B cell (primary cell): Measurements from ENCODE around the gene MICA. TPM values are rescaled to one million over a fixed set of nuclear protein-coding genes. Genes with fewer than 3 reads are reported as not detected.
"Not testable (repeated sequence)": the region's sequence is repeated elsewhere in the genome, so short reads cannot be mapped to it uniquely, and the experiment has no call there.

ENCODE experiments used
- ATAC-seq: fragments of 200-7000 bp; cut with Tn5 transposase; one replicate; pipeline ENCODE4 v1.10.0; 2021; ENCODE audit warnings: low read depth, mild to moderate bottlenecking, moderate number of reproducible peaks, moderate library complexity
- CTCF ChIA-PET: fragments of 350-600 bp; sonication (Branson Sonifier 250); formaldehyde crosslinking; loops from one replicate; lab custom pipeline; 2021; ENCODE audit warnings: antibody characterized with exemption, inconsistent platforms; lab: Charles Lee
- POLR2A ChIA-PET: fragments of 350-600 bp; sonication (Branson Sonifier 250); formaldehyde crosslinking; loops from one replicate; lab custom pipeline; 2021; ENCODE audit warnings: antibody characterized with exemption; lab: Charles Lee
- DNase-seq: peaks from one replicate; pipeline ENCODE4 v3.0.0; 2013
- H2AFZ ChIP-seq: 2 replicates; pipeline ENCODE4 v1.6.1; 2012; ENCODE audit warnings: mild to moderate bottlenecking, low read depth, low read length; ENCODE audit not compliant: insufficient read depth, poor library complexity, severe bottlenecking
- H3K27ac ChIP-seq, 2 donors: 1 replicate in 1 of 2; 2 replicates in 1 of 2; pipeline ENCODE4 v1.5.1; 2012 to 2013; ENCODE audit warnings: low read length in 2 of 2, mild to moderate bottlenecking in 2 of 2, moderate library complexity in 1 of 2
- H3K27me3 ChIP-seq, 4 experiments: fragments of 200-600 bp in 1 of 4; sonication (generic) in 1 of 4; replicated peaks in 1 of 4; 1 replicate in 2 of 4; 2 replicates in 2 of 4; pipeline versions ENCODE4 v1.6.1 to v1.7.0; 2013 to 2016; ENCODE audit warnings: low read length in 3 of 4, mild to moderate bottlenecking in 2 of 4, mixed read lengths in 1 of 4, moderate library complexity in 1 of 4; ENCODE audit not compliant: insufficient read depth in 4 of 4, control insufficient read depth in 3 of 4; ENCODE audit errors: control extremely low read depth in 1 of 4
- H3K36me3 ChIP-seq, 2 experiments: replicated peaks in 1 of 2; 1 replicate in 1 of 2; 2 replicates in 1 of 2; pipeline versions ENCODE4 v1.6.1 to v1.7.1; 2013; ENCODE audit warnings: low read length in 1 of 2; ENCODE audit not compliant: insufficient read depth in 2 of 2, control insufficient read depth in 1 of 2; ENCODE audit errors: control extremely low read depth in 1 of 2, extremely low read depth in 1 of 2
- H3K4me1 ChIP-seq, 2 donors: fragments of 200-600 bp in 1 of 2; sonication (generic) in 1 of 2; 1 replicate in 1 of 2; 2 replicates in 1 of 2; pipeline versions ENCODE4 v1.5.1 to v1.6.1; 2013 to 2017; ENCODE audit warnings: low read length in 2 of 2; ENCODE audit not compliant: control insufficient read depth in 2 of 2, insufficient read depth in 2 of 2
- H3K4me2 ChIP-seq: replicated peaks from 2 replicates; pipeline ENCODE3; 2012; ENCODE audit warnings: mild to moderate bottlenecking, low read depth, low read length; ENCODE audit not compliant: poor library complexity, severe bottlenecking
- H3K4me3 ChIP-seq, 5 experiments: fragments of 200-600 bp in 1 of 5; sonication (generic) in 1 of 5; 1 replicate in 3 of 5; 2 replicates in 2 of 5; pipeline versions ENCODE4 v1.5.1 to v1.7.0; 2011 to 2016; ENCODE audit warnings: low read length in 4 of 5, mild to moderate bottlenecking in 4 of 5, low read depth in 2 of 5, control low read depth in 1 of 5, moderate library complexity in 1 of 5; ENCODE audit not compliant: insufficient read depth in 1 of 5; ENCODE audit errors: control extremely low read depth in 1 of 5, extremely low read depth in 1 of 5
- H3K79me2 ChIP-seq: fragments of 200-600 bp; sonication (generic); one replicate; pipeline ENCODE4 v1.6.0; 2016; ENCODE audit warnings: low read length; ENCODE audit not compliant: control insufficient read depth, insufficient read depth
- H3K9ac ChIP-seq: fragments of 200-600 bp; sonication (generic); 2 replicates; pipeline ENCODE4 v1.6.1; 2017; ENCODE audit warnings: mild to moderate bottlenecking, low read length, moderate library complexity
- H3K9me3 ChIP-seq, 3 donors: one replicate each; pipeline versions ENCODE4 v1.6.1 to v1.7.1; 2013; ENCODE audit warnings: low read length in 2 of 3; ENCODE audit not compliant: control insufficient read depth in 2 of 3, insufficient read depth in 1 of 3; ENCODE audit errors: control extremely low read depth in 1 of 3
- H4K20me1 ChIP-seq: 2 replicates; pipeline ENCODE4 v1.6.0; 2012; ENCODE audit warnings: mild to moderate bottlenecking, low read length; ENCODE audit not compliant: insufficient read depth, control insufficient read depth, poor library complexity, severe bottlenecking
- H3K27ac Mint-ChIP-seq: one replicate; pipeline ENCODE4 v1.8.0; 2021; ENCODE audit warnings: mixed read lengths
- H3K27me3 Mint-ChIP-seq: one replicate; pipeline ENCODE4 v1.8.0; 2021; ENCODE audit warnings: mixed read lengths
- H3K4me1 Mint-ChIP-seq: one replicate; pipeline ENCODE4 v1.8.0; 2021; ENCODE audit warnings: mixed read lengths
- H3K4me3 Mint-ChIP-seq: one replicate; pipeline ENCODE4 v1.8.0; 2021; ENCODE audit warnings: mixed read lengths
- H3K9me3 Mint-ChIP-seq: one replicate; pipeline ENCODE4 v1.8.0; 2022; ENCODE audit warnings: mixed read lengths; ENCODE audit not compliant: insufficient read depth
- CTCF ChIP-seq: fragments of 200-600 bp; IDR thresholded peaks from one replicate; pipeline ENCODE4 v1.8.0; 2022; ENCODE audit warnings: antibody characterized with exemption, mild to moderate bottlenecking
- EZH2 ChIP-seq: IDR thresholded peaks from 2 replicates; pipeline ENCODE4 v1.6.1; 2012; ENCODE audit warnings: borderline replicate concordance, low read depth, mild to moderate bottlenecking, moderate library complexity, low read length; ENCODE audit not compliant: insufficient read depth, poor library complexity, severe bottlenecking
- WGBS: methylation state at CpG from one replicate; pipeline ENCODE4 v1.1.5; 2013; ENCODE audit warnings: missing lambda C conversion rate; ENCODE audit not compliant: insufficient coverage; 5-methylcytosine and 5-hydroxymethylcytosine counted together
- intact Hi-C: fragments of 100-400 bp; cut with micrococcal nuclease; formaldehyde crosslinking; loops from one replicate; pipeline ENCODE4 v1.10.0; 2022
- polyA plus RNA-seq: library from polyadenylated mRNA; depleted of rRNA; stranded (reverse); fragments of >200 nt; gene quantifications from 2 replicates; pipeline ENCODE4 v1.2.3, GENCODE V29; 2012
- total RNA-seq, 2 donors: library from RNA; stranded (reverse); fragments of 120-200 nt in 1 of 2; gene quantifications; 1 replicate in 1 of 2; 2 replicates in 1 of 2; pipeline versions ENCODE4 v1.2.3 to v1.2.4, GENCODE V29; 2013 to 2022

MICA gene
- total and polyA plus RNA-seq, 2 donors (not counting 1 experiment from before 2014, with no cell fraction given) = 13.9 to 28.5 TPM

GRCh38 chr6:31426395-31427354, 23.3 kb downstream of the MICA start:
- TF ChIP-seq CTCF (no peak), EZH2 (no peak)
- no peaks in the 10 kb centered on the region for H3K27me3 ChIP-seq
- no peak overlapping the region for H3K4me3 Mint-ChIP-seq
- POLR2A ChIA-PET = no interaction called here
- H3K4me1 ChIP-seq = peaks cover 18% of the 10 kb centered on the region in 2 donors
- H3K27me3 Mint-ChIP-seq = no peaks in the 10 kb centered on the region
- H2AFZ ChIP-seq = no peak overlapping the region
- H3K36me3 ChIP-seq = no peaks in the 10 kb centered on the region
- intact Hi-C loops = no loop called here
- peak; percentile 30 for DNase-seq
- peak overlapping the region; percentile 13 for H3K27ac Mint-ChIP-seq
- no peak overlapping the region for H3K4me3 ChIP-seq
- H3K9me3 ChIP-seq = peaks cover 0 to 5% (median 4%) of the 10 kb centered on the region in 3 donors
- CTCF ChIA-PET = interaction anchor here (0.8 kb wide), 1 partner anchor 29 kb away, joined by 4 read pairs; no protein-coding TSS in a partner anchor
- peaks cover 26% of the 10 kb centered on the region for H3K4me1 Mint-ChIP-seq
- ATAC-seq = peak; percentile 31
- no CpG with 5 or more reads among the region's 3 CpGs for WGBS
- H3K79me2 ChIP-seq = no peaks in the 10 kb centered on the region
- H3K9me3 Mint-ChIP-seq = peaks cover 9% of the 10 kb centered on the region
- H3K9ac ChIP-seq = no peak overlapping the region
- H3K27ac ChIP-seq = no peak overlapping the region
- H3K4me2 ChIP-seq = no peak overlapping the region
- no peaks in the 10 kb centered on the region for H4K20me1 ChIP-seq

- Histone ChIP-seq H2AFZ (no peak overlapping the region), H3K36me3 (no peaks in the 10 kb centered on the region), H3K27me3 (no peaks in the 10 kb centered on the region), H3K4me1 (no peaks in the 10 kb centered on the region), H3K4me3 (no peak overlapping the region), H3K9me3 (peaks cover 0 to 5% (median 4%) of the 10 kb centered on the region in 3 donors), H3K9ac (no peak overlapping the region), H3K79me2 (no peaks in the 10 kb centered on the region), H4K20me1 (no peaks in the 10 kb centered on the region), H3K4me2 (no peak overlapping the region), H3K27ac (no peak overlapping the region)
- no peak for ATAC-seq
- no peak overlapping the region for H3K27ac Mint-ChIP-seq
- TF ChIP-seq EZH2 = no peak
- TF ChIP-seq CTCF = peak; percentile 10
- CTCF ChIA-PET = interaction anchor here (0.8 to 2.6 kb wide), 4 partner anchors 9 to 64 kb away, joined by 3 to 13 read pairs (median 4); no protein-coding TSS in a partner anchor
- peaks cover 9% of the 10 kb centered on the region for H3K9me3 Mint-ChIP-seq
- no peak overlapping the region for H3K4me3 Mint-ChIP-seq
- intact Hi-C loops = no loop called here
- DNase-seq = no peak
- H3K4me1 Mint-ChIP-seq = peaks cover 1% of the 10 kb centered on the region
- WGBS = 100% methylated on average over 1 of the region's 2 CpGs
- H3K27me3 Mint-ChIP-seq = peaks cover 6% of the 10 kb centered on the region
- POLR2A ChIA-PET = interaction anchor here (0.9 kb wide), 1 partner anchor 10 kb away, joined by 3 read pairs; no protein-coding TSS in a partner anchor
Observed at GRCh38 chr6:31430449-31430848, 27.1 kb downstream of the MICA start.

- intact Hi-C loops, H3K4me2 ChIP-seq, H4K20me1 ChIP-seq, H3K27ac Mint-ChIP-seq, ATAC-seq, H3K4me3 ChIP-seq, H3K4me1 Mint-ChIP-seq, H2AFZ ChIP-seq, CTCF ChIA-PET, H3K4me1 ChIP-seq, H3K36me3 ChIP-seq, POLR2A ChIA-PET, H3K4me3 Mint-ChIP-seq, DNase-seq, H3K27ac ChIP-seq, H3K79me2 ChIP-seq, H3K9ac ChIP-seq: not testable (repeated sequence)
- Mint-ChIP-seq H3K9me3 (peaks cover 13% of the 10 kb centered on the region), H3K27me3 (peaks cover 33% of the 10 kb centered on the region)
- H3K27me3 ChIP-seq = peaks cover 0 to 14% (median 11%) of the 10 kb centered on the region in 4 experiments
- peaks cover 0 to 20% (median 4%) of the 10 kb centered on the region in 3 donors for H3K9me3 ChIP-seq
- WGBS = 90% methylated on average over 2 of the region's 5 CpGs
Observed at GRCh38 chr6:31435051-31435450, 31.7 kb downstream of the MICA start.
